ENCODE data around the gene VAPB. TPM values are rescaled to one million over a fixed set of nuclear protein-coding genes. Genes with fewer than 3 reads are reported as not detected.
"Not testable (repeated sequence)": the region's sequence is repeated elsewhere in the genome, so short reads cannot be mapped to it uniquely, and the experiment has no call there.

VAPB gene
- total RNA-seq, 2 donors from 2014 or later, result 20.2 to 21.8 TPM

GRCh38 chr20:58408603-58409246 lies 19.7 kb downstream of the VAPB start:
- Histone ChIP-seq H3K9me3 (no peaks in the 10 kb centered on the region), H3K27me3 (no peaks in the 10 kb centered on the region), H3K4me3 (no peak overlapping the region), H3K36me3 (no peaks in the 10 kb centered on the region), H3K27ac (no peak overlapping the region), H3K4me1 (peaks cover 0 to 45% of the 10 kb centered on the region in 2 donors)
- TF ChIP-seq CTCF (IDR thresholded peaks at IDR 0.05), result no peak
- DNase-seq (ENCODE audit: low spot score), result no peak

GRCh38 chr20:58414216-58414615 lies 25.2 kb downstream of the VAPB start:
- not testable (repeated sequence) for H3K9me3 ChIP-seq; H3K4me1 ChIP-seq; H3K27ac ChIP-seq; H3K4me3 ChIP-seq; H3K27me3 ChIP-seq; H3K36me3 ChIP-seq; DNase-seq (ENCODE audit: low spot score)

- not testable (repeated sequence) for H3K27me3 ChIP-seq; H3K4me3 ChIP-seq; H3K4me1 ChIP-seq; H3K9me3 ChIP-seq; H3K27ac ChIP-seq; DNase-seq (ENCODE audit: low spot score)
- peaks cover 13% of the 10 kb centered on the region for H3K36me3 ChIP-seq
Observed at GRCh38 chr20:58414786-58415185, 25.8 kb downstream of the VAPB start.

GRCh38 chr20:58416057-58416456 lies 27.0 kb downstream of the VAPB start:
- Histone ChIP-seq H3K36me3 (peaks cover 19% of the 10 kb centered on the region), H3K4me3 (no peak overlapping the region), H3K27ac (no peak overlapping the region), H3K27me3 (no peaks in the 10 kb centered on the region), H3K9me3 (no peaks in the 10 kb centered on the region), H3K4me1 (no peaks in the 10 kb centered on the region)
- DNase-seq (ENCODE audit: low spot score), result no peak
- no peak for TF ChIP-seq CTCF (IDR thresholded peaks at IDR 0.05)

DNA sequence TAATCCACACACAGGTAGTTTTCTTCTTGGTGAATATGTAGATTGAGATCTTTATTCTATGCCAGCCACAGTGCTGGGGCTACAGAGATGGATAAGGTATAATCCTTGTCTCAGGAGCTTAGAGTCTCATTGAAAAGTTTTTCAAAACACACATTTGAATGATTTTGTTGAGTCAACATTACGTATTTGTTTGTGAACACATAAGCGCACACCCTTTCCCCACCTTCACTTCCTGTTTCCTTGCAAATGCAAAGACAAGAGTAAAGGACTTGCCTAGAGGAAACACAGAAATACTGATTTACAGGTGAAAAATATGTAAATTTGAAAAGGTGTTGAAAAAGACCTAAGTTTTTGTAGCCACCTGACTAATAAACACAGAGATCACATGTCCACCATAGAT lies 27.8 kb downstream of the VAPB start:
- H3K27ac ChIP-seq, result no peak overlapping the region
- H3K4me1 ChIP-seq, result no peaks in the 10 kb centered on the region
- H3K36me3 ChIP-seq, result peaks cover 20% of the 10 kb centered on the region
- DNase-seq (ENCODE audit: low spot score), result no peak
- no peaks in the 10 kb centered on the region for H3K27me3 ChIP-seq
- TF ChIP-seq CTCF (IDR thresholded peaks at IDR 0.05), result no peak
- no peaks in the 10 kb centered on the region for H3K9me3 ChIP-seq
- no peak overlapping the region for H3K4me3 ChIP-seq

DNA sequence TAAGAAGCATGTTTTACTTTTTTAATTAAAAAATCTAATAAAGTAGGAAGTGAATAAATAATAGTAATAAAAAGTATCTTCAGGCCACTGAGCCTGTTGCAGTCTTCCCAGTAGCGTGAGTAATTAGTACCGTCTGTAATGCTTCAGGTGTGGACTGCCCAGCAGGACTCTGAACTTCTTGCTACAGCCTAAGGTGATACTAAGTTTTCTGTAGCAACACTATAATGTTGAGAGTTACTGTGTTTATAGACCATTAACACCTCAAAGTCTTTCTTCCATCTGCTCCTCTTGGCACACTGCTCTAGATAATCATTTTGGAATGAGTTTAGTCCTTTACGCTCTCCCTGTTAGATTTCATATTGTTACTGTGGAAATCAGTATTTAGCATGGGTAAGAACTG lies 28.4 kb downstream of the VAPB start:
- Histone ChIP-seq H3K36me3 (peaks cover 20% of the 10 kb centered on the region), H3K27me3 (no peaks in the 10 kb centered on the region), H3K4me3 (no peak overlapping the region), H3K4me1 (no peaks in the 10 kb centered on the region), H3K9me3 (no peaks in the 10 kb centered on the region), H3K27ac (no peak overlapping the region)
- DNase-seq (ENCODE audit: low spot score), result no peak
- no peak for TF ChIP-seq CTCF (IDR thresholded peaks at IDR 0.05)

Data from right atrium auricular region (tissue), 2 donors.